Measurements from ENCODE around the gene TAF3. TPM values are rescaled to one million over a fixed set of nuclear protein-coding genes. Genes with fewer than 3 reads are reported as not detected.

The TAF3 gene
- total and polyA plus RNA-seq, 2 experiments from 2014 or later = 4.1 to 6.4 TPM

DNA sequence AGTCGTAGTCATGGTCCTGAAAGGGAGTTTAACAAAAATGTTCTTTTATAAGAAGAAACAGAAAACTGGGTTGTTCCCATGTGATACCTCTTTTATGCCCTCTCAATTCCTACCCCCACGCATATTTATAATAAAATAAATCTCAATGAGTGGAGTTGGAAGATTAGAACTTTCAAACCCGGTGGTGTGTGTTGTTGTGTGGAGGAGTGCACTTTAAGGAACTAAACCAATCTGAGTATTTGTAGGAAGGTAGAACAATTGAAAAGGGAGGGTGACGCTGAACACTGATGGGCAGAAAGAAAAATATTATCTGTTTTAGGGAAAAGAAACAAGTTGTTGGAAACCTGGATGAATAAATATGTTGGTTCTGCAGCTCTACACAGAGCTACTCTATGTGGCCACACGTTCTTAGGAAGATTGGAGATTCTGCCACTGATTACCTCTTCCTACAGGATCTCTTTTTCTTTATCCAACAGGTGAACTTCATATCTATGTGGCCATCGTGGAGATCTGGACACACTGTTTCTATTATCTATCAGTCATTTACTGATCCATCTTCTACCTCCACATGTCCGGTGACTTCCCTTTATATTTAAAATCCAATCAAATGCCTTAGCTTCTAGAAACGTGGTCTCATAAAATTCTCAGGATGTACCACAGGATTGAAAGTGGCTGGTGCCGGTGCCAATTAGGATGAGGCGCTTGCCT lies 223.1 kb downstream of the TAF3 start:
- H2AFZ ChIP-seq = no peak overlapping the region
- no peak for DNase-seq (ENCODE audit: low spot score)
- no peaks in the 10 kb centered on the region for H4K20me1 ChIP-seq (ENCODE audit: insufficient read depth, poor library complexity, severe bottlenecking)
- H3K79me2 ChIP-seq = no peaks in the 10 kb centered on the region
- H3K4me2 ChIP-seq = no peak overlapping the region
- no peaks in the 10 kb centered on the region for H3K36me3 ChIP-seq (replicated peaks; ENCODE audit: insufficient read depth, low read depth)
- H3K9me2 ChIP-seq (replicated peaks; ENCODE audit: insufficient read depth) = no peaks in the 10 kb centered on the region
- no peaks in the 10 kb centered on the region for H3K9me3 ChIP-seq (ENCODE audit: low read depth)
- H3K4me1 ChIP-seq (ENCODE audit: insufficient read depth) = peaks cover 5% of the 10 kb centered on the region
- peaks cover 99% of the 10 kb centered on the region for H3K27me3 ChIP-seq
- WGBS (ENCODE audit: low lambda C conversion rate, missing lambda C conversion rate) = 14% methylated on average over 10 of the region's 10 CpGs
- H3K27ac ChIP-seq = no peak overlapping the region
- H3K4me3 ChIP-seq = no peak overlapping the region
- TF ChIP-seq EZH2phosphoT487 (IDR thresholded peaks at IDR 0.05; ENCODE audit: low read depth, severe bottlenecking, unreplicated experiment) (no peak), EZH2 (IDR thresholded peaks at IDR 0.05; ENCODE audit: borderline replicate concordance) (peak; percentile 93)
- TF ChIP-seq, protein P1, sequence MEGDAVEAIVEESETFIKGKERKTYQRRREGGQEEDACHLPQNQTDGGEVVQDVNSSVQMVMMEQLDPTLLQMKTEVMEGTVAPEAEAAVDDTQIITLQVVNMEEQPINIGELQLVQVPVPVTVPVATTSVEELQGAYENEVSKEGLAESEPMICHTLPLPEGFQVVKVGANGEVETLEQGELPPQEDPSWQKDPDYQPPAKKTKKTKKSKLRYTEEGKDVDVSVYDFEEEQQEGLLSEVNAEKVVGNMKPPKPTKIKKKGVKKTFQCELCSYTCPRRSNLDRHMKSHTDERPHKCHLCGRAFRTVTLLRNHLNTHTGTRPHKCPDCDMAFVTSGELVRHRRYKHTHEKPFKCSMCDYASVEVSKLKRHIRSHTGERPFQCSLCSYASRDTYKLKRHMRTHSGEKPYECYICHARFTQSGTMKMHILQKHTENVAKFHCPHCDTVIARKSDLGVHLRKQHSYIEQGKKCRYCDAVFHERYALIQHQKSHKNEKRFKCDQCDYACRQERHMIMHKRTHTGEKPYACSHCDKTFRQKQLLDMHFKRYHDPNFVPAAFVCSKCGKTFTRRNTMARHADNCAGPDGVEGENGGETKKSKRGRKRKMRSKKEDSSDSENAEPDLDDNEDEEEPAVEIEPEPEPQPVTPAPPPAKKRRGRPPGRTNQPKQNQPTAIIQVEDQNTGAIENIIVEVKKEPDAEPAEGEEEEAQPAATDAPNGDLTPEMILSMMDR (IDR thresholded peaks at IDR 0.05; ENCODE audit: poor library complexity) = no peak

DNA sequence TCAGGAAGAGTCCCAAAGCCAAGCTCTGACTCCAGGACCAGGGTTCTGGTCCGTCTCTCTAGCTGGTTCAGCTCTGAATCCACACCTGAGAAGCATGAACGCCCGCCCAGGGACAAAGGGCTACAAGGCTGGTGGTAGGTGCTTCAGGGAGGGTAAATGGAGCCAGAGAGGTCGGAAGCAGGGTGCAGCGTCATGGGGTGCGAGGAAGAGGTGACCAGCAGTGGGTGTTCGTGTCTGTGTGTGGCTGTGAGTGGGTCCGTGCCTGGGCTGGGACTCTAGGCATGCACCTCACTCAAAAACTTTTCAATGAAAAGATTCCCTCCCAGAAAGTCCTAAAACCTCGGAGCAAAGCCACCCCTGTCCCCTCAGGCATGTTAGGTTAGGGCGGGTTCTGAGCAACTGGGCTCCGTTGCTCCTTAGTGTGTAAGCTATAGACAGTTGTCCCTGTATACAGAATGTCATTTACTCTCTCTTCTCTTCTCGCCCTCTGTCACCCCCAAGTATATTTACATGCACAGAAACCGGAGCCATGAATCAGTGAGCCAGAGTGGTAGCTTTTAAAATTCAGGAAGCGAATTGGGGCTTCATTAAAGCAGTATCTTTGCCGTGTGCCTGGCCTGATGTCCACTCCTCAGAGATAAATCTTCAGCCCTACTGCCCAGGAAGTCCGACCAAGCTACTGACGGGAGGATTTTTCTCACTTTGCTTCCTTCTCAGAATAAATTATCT lies 223.9 kb downstream of the TAF3 start:
- Histone ChIP-seq H3K9me3 (ENCODE audit: low read depth) (no peaks in the 10 kb centered on the region), H3K27ac (no peak overlapping the region), H3K4me3 (no peak overlapping the region), H4K20me1 (ENCODE audit: insufficient read depth, poor library complexity, severe bottlenecking) (no peaks in the 10 kb centered on the region), H3K4me2 (no peak overlapping the region), H3K36me3 (replicated peaks; ENCODE audit: insufficient read depth, low read depth) (no peaks in the 10 kb centered on the region), H2AFZ (no peak overlapping the region), H3K27me3 (peaks cover 99% of the 10 kb centered on the region), H3K4me1 (ENCODE audit: insufficient read depth) (peaks cover 5% of the 10 kb centered on the region), H3K79me2 (no peaks in the 10 kb centered on the region), H3K9me2 (replicated peaks; ENCODE audit: insufficient read depth) (no peaks in the 10 kb centered on the region)
- no peak for TF ChIP-seq EZH2phosphoT487 (IDR thresholded peaks at IDR 0.05; ENCODE audit: low read depth, severe bottlenecking, unreplicated experiment)
- peak; percentile 5 for TF ChIP-seq EZH2 (IDR thresholded peaks at IDR 0.05; ENCODE audit: borderline replicate concordance)
- WGBS (ENCODE audit: low lambda C conversion rate, missing lambda C conversion rate) = 7% methylated on average over 17 of the region's 17 CpGs
- no peak for DNase-seq (ENCODE audit: low spot score)

DNA sequence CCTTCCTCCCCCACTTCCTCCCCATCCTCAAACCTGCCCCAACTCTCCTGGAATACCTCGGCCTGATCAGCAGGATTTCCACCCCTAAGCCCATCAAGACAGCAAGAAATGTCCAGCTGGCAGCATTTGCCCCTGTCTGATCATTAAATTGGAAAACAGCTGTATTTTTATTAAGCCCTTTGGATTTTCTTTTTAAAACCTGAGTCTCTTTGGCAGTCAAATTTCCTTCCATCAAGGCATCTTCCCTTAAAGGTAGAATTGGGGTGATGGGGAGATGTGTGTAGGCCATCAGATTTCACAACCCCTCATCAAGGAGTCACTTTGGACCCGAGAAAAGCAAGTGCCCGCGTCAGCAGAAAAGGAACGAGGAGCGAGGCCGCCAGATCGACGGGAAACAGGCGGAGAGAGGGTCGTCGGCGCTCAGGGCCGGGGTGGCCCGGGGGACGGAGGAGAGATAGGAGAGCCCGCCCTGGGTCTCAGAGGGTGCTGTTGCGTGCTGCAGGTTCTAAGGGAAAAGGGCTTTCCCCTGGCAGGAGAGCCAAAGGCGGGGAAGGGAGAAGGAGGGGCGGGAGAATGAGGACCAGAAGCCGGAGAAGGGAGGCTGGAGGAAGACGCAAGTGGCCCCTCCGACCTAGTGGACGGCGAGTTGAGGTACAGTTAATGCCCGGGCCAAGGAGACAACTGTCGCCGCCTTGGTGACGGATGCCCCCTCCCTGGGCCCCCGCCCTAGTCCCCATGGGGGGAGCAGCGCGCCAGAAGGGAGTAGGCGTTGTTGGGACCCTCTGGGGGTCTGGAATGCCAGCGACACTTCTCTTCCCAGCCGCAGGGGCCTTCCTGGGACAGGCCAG lies 224.6 kb downstream of the TAF3 start:
- 5% methylated on average over 21 of the region's 35 CpGs for WGBS (ENCODE audit: low lambda C conversion rate, missing lambda C conversion rate)
- no peaks in the 10 kb centered on the region for H3K9me3 ChIP-seq (ENCODE audit: low read depth)
- H3K27me3 ChIP-seq = peaks cover 100% of the 10 kb centered on the region
- H3K79me2 ChIP-seq = no peaks in the 10 kb centered on the region
- H3K36me3 ChIP-seq (replicated peaks; ENCODE audit: insufficient read depth, low read depth) = no peaks in the 10 kb centered on the region
- H3K4me3 ChIP-seq = no peak overlapping the region
- DNase-seq (ENCODE audit: low spot score) = no peak
- H3K9me2 ChIP-seq (replicated peaks; ENCODE audit: insufficient read depth) = no peaks in the 10 kb centered on the region
- H3K27ac ChIP-seq = no peak overlapping the region
- H4K20me1 ChIP-seq (ENCODE audit: insufficient read depth, poor library complexity, severe bottlenecking) = no peaks in the 10 kb centered on the region
- H2AFZ ChIP-seq = peak overlapping the region; percentile 35
- peak; percentile 80 for TF ChIP-seq EZH2 (IDR thresholded peaks at IDR 0.05; ENCODE audit: borderline replicate concordance)
- TF ChIP-seq, protein P1 (IDR thresholded peaks at IDR 0.05; ENCODE audit: poor library complexity) = no peak
- TF ChIP-seq EZH2phosphoT487 (IDR thresholded peaks at IDR 0.05; ENCODE audit: low read depth, severe bottlenecking, unreplicated experiment) = peak; percentile 92
- peak overlapping the region; percentile 41 for H3K4me2 ChIP-seq
- peaks cover 5% of the 10 kb centered on the region for H3K4me1 ChIP-seq (ENCODE audit: insufficient read depth)

Measured in hepatocyte (in vitro differentiated cells).